GM12892 (cell line): ENCODE data around the gene STX7.

ENCODE experiments used
- POLR2A ChIP-seq: IDR thresholded peaks from 2 replicates; pipeline ENCODE4 v1.6.1; 2011; ENCODE audit warnings: low read depth, low read length, control low read depth
- POLR2AphosphoS5 ChIP-seq: IDR thresholded peaks from 2 replicates; pipeline ENCODE4 v1.6.1; 2011; ENCODE audit warnings: low read depth, low read length, control low read depth
- TAF1 ChIP-seq: IDR thresholded peaks from 2 replicates; pipeline ENCODE4 v1.6.1; 2011; ENCODE audit warnings: low read depth, mild to moderate bottlenecking, control low read depth, low read length, borderline replicate concordance

DNA sequence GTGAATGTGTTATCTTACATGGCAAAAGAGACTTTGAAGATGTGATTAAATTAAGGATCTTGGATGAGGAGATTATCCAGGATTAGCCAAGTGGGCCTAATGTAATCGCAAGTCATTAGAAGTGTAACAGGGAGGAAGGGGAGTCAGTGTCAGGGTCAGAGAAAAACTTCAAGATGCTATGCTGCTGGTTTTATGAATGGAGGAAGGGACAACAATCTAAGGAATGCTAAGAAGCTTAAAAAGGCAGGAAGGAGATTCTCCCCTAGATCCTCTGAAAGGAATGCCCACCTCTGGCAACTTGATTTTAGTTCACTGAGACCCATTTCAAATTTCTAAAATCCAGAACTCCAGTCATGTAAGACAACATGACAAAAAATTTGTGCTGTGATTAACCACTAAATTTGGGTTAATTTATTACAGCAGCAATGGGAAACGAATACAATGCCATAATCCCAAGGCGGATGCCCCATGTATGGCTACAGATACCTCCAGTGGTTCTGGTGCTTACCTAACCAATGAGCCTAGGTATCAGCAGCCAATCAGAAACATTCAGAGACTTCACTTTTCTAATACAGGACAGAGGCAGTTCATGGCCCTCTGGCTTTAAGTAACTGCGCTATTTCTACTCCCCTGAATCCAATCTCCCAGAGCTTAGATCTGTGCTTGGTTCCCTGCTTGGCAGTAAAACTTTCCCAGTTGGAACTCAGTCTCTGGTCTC, 36.0 kb upstream of the STX7 start:
- TF ChIP-seq TAF1 (no peak), POLR2A (no peak), POLR2AphosphoS5 (no peak)
